NT2/D1 (cell line): ENCODE measurements around the gene ESAM.

Source experiments
- SUZ12 ChIP-seq: IDR thresholded peaks from 2 replicates; pipeline ENCODE4 v1.6.1; 2011; ENCODE audit not compliant: insufficient read length, insufficient read depth; ENCODE audit errors: extremely low read depth
- YY1 ChIP-seq: IDR thresholded peaks from 2 replicates; pipeline ENCODE4 v1.6.1; 2011; ENCODE audit not compliant: insufficient read length, insufficient read depth
- ZNF274 ChIP-seq: IDR thresholded peaks from 2 replicates; pipeline ENCODE4 v1.6.1; 2011; ENCODE audit warnings: mild to moderate bottlenecking, low read depth, low read length

DNA sequence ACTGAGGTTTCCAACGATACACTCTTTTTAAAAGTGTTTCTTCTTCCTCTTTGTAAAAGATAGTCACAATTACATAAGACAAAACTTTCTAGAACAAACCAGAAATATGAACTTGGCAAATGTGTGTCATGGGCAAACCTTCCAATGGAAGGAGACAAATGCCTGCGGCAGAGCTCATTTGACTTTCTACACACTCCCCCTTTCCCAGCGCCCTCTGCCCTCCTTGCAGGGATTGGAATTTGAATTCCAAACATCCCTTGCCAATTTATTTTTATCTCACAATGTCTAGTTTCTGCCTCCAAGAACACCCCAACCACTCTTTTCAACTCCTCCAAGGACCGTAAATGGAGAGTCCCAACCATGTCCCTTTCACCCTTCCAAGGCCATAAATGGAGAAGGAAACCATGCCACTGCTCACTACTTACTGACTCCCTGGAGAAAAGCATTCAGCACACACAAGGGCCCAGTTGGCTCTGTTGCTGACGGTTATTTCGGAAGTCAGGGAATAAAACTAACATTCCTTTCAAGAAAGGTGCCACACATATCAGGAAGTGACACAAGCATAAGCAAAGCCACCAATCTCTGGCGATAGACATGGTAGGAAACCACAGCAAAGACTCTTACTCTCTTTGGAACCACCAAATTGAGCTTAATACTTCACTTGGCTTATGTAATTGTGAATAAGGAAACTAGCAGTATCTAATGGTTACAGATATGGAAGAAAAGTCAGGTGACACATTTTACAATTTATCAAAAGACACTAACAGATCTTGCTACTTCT lies 15.0 kb upstream of the ESAM start:
- TF ChIP-seq SUZ12 (no peak), ZNF274 (no peak), YY1 (no peak)
